Omental fat pad (tissue), 4 donors: ENCODE measurements around the gene PPP2R2C. TPM values are rescaled to one million over a fixed set of nuclear protein-coding genes. Genes with fewer than 3 reads are reported as not detected.

Source experiments
- ATAC-seq: fragments of 150-250 bp; one replicate; pipeline ENCODE4 v1.9.1; 2016; ENCODE audit warnings: mild to moderate bottlenecking, moderate library complexity; ENCODE audit not compliant: low FRiP score
- DNase-seq: peaks from one replicate; pipeline ENCODE4 v3.0.0-alpha.2; 2019; ENCODE audit warnings: low spot score
- CTCF ChIP-seq, 3 donors: fragments of 450-650 bp; IDR thresholded peaks; one replicate each; pipeline ENCODE4 v1.5.1; 2016 to 2017; ENCODE audit warnings: antibody characterized with exemption in 3 of 3, mild to moderate bottlenecking in 3 of 3, moderate library complexity in 2 of 3
- total RNA-seq, 4 donors: library from RNA; depleted of rRNA; stranded (reverse); fragments of >200 nt; gene quantifications; one replicate each; pipeline ENCODE4 v1.1.0, GENCODE V29; 2016

PPP2R2C gene
- total RNA-seq, 4 donors from 2014 or later, result 0.38 to 1.7 (median 0.68) TPM

GRCh38 chr4:6415031-6415705 is 57.2 kb downstream of the PPP2R2C start:
- ATAC-seq (no peak), DNase-seq (no peak)
- TF ChIP-seq CTCF (IDR thresholded peaks at IDR 0.05), result no peak

GRCh38 chr4:6414578-6414977 is 57.8 kb downstream of the PPP2R2C start:
- no peak for ATAC-seq
- TF ChIP-seq CTCF (IDR thresholded peaks at IDR 0.05), result no peak

GRCh38 chr4:6410664-6411063 is 61.8 kb downstream of the PPP2R2C start:
- ATAC-seq (no peak), DNase-seq (no peak)
- no peak for TF ChIP-seq CTCF (IDR thresholded peaks at IDR 0.05)

More at GRCh38 chr4:6414578-6414977, 57.8 kb downstream of the PPP2R2C start:
- no peak for DNase-seq

- DNase-seq (no peak), ATAC-seq (no peak)
- TF ChIP-seq CTCF (IDR thresholded peaks at IDR 0.05), result no peak
These were observed 62.3 kb downstream of the PPP2R2C start for GRCh38 chr4:6410068-6410467.

GRCh38 chr4:6409381-6409780 is 63.0 kb downstream of the PPP2R2C start:
- TF ChIP-seq CTCF (IDR thresholded peaks at IDR 0.05), result no peak
- ATAC-seq (no peak), DNase-seq (no peak)

- DNase-seq, result no peak
- no peak for ATAC-seq
- no peak for TF ChIP-seq CTCF (IDR thresholded peaks at IDR 0.05)
These were observed 64.2 kb downstream of the PPP2R2C start for GRCh38 chr4:6408263-6408662.

- no peak for ATAC-seq
- DNase-seq, result no peak
- no peak for TF ChIP-seq CTCF (IDR thresholded peaks at IDR 0.05)
These were observed 67.1 kb downstream of the PPP2R2C start for GRCh38 chr4:6405397-6405706.
